Esophagus squamous epithelium (tissue), 4 donors: Measurements from ENCODE around the gene KRT86.

Source experiments
- CTCF ChIP-seq, 6 experiments: fragments of 450-650 bp in 4 of 6; fragments of 200-600 bp in 2 of 6; sonication (generic) in 2 of 6; IDR thresholded peaks; one replicate each; pipeline ENCODE4 v1.5.1; 2016 to 2019; ENCODE audit warnings: antibody characterized with exemption in 6 of 6, mild to moderate bottlenecking in 4 of 6, moderate library complexity in 4 of 6
- POLR2A ChIP-seq, 4 donors: fragments of 450-650 bp; IDR thresholded peaks; one replicate each; pipeline ENCODE4 v1.6.1; 2017; ENCODE audit warnings: antibody characterized with exemption in 4 of 4, mild to moderate bottlenecking in 4 of 4, moderate library complexity in 3 of 4

DNA sequence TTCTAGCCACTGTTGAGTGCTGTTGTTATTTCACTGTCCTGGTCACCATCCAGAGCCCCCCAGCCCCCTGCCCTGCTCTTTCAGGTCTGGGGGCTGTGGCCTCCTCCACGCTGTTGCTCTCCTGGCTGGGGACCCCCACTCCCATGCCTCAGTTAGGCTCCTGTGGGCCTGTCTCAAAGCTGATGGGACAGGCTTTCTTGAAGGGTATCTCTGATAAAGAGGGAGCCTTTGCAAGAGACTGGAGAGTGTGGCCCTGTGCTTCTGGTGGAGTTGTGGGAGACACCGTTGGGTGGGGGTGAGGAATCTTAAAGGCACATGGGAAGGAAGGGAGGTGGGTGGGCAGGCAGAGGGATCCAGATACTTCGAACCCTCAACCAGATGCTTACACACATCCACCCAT is 12.2 kb upstream of the KRT86 start:
- TF ChIP-seq CTCF (IDR thresholded peaks at IDR 0.05) (no peak), POLR2A (IDR thresholded peaks at IDR 0.05) (no peak)
